ENCODE measurements around the gene DPP6. TPM values are rescaled to one million over a fixed set of nuclear protein-coding genes. Genes with fewer than 3 reads are reported as not detected.
A peak's percentile ranks its signal among the peaks of the same experiment; 100 is the strongest.

The DPP6 gene
- total and polyA plus RNA-seq, 2 experiments from 2014 or later = 0.20 to 0.44 TPM

DNA sequence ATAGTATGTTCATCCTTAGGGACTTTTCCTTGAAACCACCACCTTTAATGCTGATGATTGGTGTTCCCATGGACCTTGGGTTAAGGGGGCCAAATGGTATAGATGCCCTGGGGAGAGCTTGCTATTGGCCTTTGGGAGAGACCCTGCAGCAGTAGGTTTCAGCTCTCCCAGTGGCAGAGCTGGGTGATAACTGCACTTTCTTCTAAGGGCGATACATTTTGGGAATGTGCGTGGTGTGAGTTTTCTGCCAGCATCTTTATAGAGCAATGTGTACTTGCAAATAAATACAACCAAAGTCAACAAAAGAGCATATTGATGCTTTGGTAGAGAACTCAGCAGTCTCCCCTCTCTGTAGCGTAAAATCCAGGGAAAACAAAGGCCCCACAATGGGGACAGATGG lies 546.7 kb downstream of the DPP6 start:
- no peaks in the 10 kb centered on the region for H3K36me3 ChIP-seq (replicated peaks; ENCODE audit: insufficient read depth, low read depth)
- H3K27me3 ChIP-seq = no peaks in the 10 kb centered on the region
- H3K4me2 ChIP-seq = no peak overlapping the region
- H4K20me1 ChIP-seq (ENCODE audit: insufficient read depth, poor library complexity, severe bottlenecking) = no peaks in the 10 kb centered on the region
- H3K9me2 ChIP-seq (replicated peaks; ENCODE audit: insufficient read depth) = no peaks in the 10 kb centered on the region
- no peaks in the 10 kb centered on the region for H3K79me2 ChIP-seq
- 83% methylated on average over 3 of the region's 3 CpGs for WGBS (ENCODE audit: low lambda C conversion rate, missing lambda C conversion rate)
- TF ChIP-seq, protein P1, sequence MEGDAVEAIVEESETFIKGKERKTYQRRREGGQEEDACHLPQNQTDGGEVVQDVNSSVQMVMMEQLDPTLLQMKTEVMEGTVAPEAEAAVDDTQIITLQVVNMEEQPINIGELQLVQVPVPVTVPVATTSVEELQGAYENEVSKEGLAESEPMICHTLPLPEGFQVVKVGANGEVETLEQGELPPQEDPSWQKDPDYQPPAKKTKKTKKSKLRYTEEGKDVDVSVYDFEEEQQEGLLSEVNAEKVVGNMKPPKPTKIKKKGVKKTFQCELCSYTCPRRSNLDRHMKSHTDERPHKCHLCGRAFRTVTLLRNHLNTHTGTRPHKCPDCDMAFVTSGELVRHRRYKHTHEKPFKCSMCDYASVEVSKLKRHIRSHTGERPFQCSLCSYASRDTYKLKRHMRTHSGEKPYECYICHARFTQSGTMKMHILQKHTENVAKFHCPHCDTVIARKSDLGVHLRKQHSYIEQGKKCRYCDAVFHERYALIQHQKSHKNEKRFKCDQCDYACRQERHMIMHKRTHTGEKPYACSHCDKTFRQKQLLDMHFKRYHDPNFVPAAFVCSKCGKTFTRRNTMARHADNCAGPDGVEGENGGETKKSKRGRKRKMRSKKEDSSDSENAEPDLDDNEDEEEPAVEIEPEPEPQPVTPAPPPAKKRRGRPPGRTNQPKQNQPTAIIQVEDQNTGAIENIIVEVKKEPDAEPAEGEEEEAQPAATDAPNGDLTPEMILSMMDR (IDR thresholded peaks at IDR 0.05; ENCODE audit: poor library complexity) = no peak
- TF ChIP-seq EZH2phosphoT487 (IDR thresholded peaks at IDR 0.05; ENCODE audit: low read depth, severe bottlenecking, unreplicated experiment) (no peak), EZH2 (IDR thresholded peaks at IDR 0.05; ENCODE audit: borderline replicate concordance) (no peak)
- no peak overlapping the region for H3K4me3 ChIP-seq
- H3K4me1 ChIP-seq (ENCODE audit: insufficient read depth) = no peaks in the 10 kb centered on the region
- DNase-seq (ENCODE audit: low spot score) = no peak
- no peak overlapping the region for H2AFZ ChIP-seq
- peak overlapping the region; percentile 84 for H3K27ac ChIP-seq
- H3K9me3 ChIP-seq (ENCODE audit: low read depth) = no peaks in the 10 kb centered on the region

DNA sequence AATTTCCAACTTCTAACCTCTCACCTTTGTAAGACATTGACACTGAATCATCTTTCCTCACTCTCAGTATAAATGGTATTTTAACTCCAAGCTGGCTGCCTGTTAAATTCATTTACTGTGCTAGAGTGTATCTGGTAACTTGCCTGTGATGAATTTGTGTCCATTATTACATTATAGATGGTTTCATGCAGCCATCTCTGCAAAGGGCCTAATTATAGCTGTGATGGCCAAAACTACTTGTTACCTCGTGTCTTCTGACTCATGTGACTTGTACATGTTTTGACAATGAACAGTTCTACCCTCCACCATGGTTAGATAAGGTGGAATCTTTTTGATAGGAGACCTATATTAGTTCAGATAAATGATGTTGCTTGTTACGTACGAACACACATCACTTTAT lies 558.7 kb downstream of the DPP6 start:
- Histone ChIP-seq H3K27ac (no peak overlapping the region), H3K4me1 (ENCODE audit: insufficient read depth) (no peaks in the 10 kb centered on the region), H3K4me2 (no peak overlapping the region), H3K36me3 (replicated peaks; ENCODE audit: insufficient read depth, low read depth) (no peaks in the 10 kb centered on the region), H3K9me2 (replicated peaks; ENCODE audit: insufficient read depth) (no peaks in the 10 kb centered on the region), H3K4me3 (no peak overlapping the region), H4K20me1 (ENCODE audit: insufficient read depth, poor library complexity, severe bottlenecking) (no peaks in the 10 kb centered on the region), H3K79me2 (no peaks in the 10 kb centered on the region), H3K27me3 (no peaks in the 10 kb centered on the region), H2AFZ (no peak overlapping the region), H3K9me3 (ENCODE audit: low read depth) (no peaks in the 10 kb centered on the region)
- 73% methylated on average over 3 of the region's 3 CpGs for WGBS (ENCODE audit: low lambda C conversion rate, missing lambda C conversion rate)
- no peak for DNase-seq (ENCODE audit: low spot score)
- TF ChIP-seq EZH2 (IDR thresholded peaks at IDR 0.05; ENCODE audit: borderline replicate concordance) (no peak), EZH2phosphoT487 (IDR thresholded peaks at IDR 0.05; ENCODE audit: low read depth, severe bottlenecking, unreplicated experiment) (no peak)

DNA sequence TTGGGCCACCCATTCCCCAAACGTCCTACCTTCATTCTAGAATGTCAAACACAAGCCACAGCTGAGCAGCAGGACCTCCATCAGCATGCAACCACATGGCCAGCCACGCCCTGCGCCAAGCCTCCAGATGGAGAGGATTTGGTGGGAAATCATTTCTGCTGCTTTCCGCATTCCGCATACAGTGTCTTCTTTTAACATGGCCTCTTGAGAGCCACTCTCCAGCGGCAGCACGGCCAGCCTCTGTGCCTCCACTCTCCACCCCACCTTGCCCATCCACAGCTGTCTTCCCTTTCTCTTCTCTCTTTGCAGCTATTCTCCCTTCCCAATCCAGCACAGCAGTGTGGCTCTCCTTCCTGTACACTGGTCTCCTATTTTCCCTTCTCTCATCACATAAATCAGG lies 561.6 kb downstream of the DPP6 start:
- H3K36me3 ChIP-seq (replicated peaks; ENCODE audit: insufficient read depth, low read depth) = no peaks in the 10 kb centered on the region
- H4K20me1 ChIP-seq (ENCODE audit: insufficient read depth, poor library complexity, severe bottlenecking) = no peaks in the 10 kb centered on the region
- H3K27ac ChIP-seq = no peak overlapping the region
- H3K9me3 ChIP-seq (ENCODE audit: low read depth) = no peaks in the 10 kb centered on the region
- H2AFZ ChIP-seq = no peak overlapping the region
- H3K4me2 ChIP-seq = no peak overlapping the region
- no peaks in the 10 kb centered on the region for H3K27me3 ChIP-seq
- DNase-seq (ENCODE audit: low spot score) = no peak
- H3K4me3 ChIP-seq = no peak overlapping the region
- WGBS (ENCODE audit: low lambda C conversion rate, missing lambda C conversion rate) = 89% methylated on average over 7 of the region's 7 CpGs
- H3K4me1 ChIP-seq (ENCODE audit: insufficient read depth) = no peaks in the 10 kb centered on the region
- H3K79me2 ChIP-seq = no peaks in the 10 kb centered on the region
- H3K9me2 ChIP-seq (replicated peaks; ENCODE audit: insufficient read depth) = no peaks in the 10 kb centered on the region
- TF ChIP-seq EZH2 (IDR thresholded peaks at IDR 0.05; ENCODE audit: borderline replicate concordance) = no peak
- TF ChIP-seq EZH2phosphoT487 (IDR thresholded peaks at IDR 0.05; ENCODE audit: low read depth, severe bottlenecking, unreplicated experiment) = no peak

DNA sequence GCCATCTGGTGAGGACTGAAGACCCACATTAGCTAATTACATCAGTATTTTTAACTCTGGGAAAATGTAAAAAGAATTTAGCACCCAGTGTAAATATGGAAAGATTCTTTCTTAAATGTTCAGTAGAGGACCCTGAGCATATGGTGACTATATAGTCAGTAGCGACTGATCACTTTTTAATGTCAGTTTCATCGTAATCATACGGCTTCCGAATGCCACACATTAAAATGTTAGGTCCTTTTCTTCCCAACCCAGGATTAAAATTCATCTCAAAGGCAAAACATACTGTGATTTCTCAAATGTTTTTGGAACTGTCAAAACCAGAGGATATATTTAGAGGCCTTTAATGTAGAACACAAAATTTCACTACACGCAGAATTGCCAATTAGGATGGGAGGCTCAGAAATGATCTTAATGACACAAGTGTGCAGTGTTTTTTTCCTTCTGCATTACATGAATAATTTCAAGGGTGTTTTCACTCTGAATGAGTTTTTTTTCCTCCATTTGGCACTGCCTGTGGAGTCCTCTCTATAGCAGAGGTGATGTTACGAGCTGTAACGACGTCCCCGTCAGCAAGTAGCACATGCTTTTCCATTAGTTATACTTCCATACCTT lies 568.0 kb downstream of the DPP6 start:
- Histone ChIP-seq H3K4me2 (no peak overlapping the region), H3K36me3 (replicated peaks; ENCODE audit: insufficient read depth, low read depth) (no peaks in the 10 kb centered on the region), H3K79me2 (no peaks in the 10 kb centered on the region), H3K4me3 (no peak overlapping the region), H3K27ac (no peak overlapping the region), H3K9me3 (ENCODE audit: low read depth) (no peaks in the 10 kb centered on the region), H3K4me1 (ENCODE audit: insufficient read depth) (no peaks in the 10 kb centered on the region), H3K27me3 (no peaks in the 10 kb centered on the region), H2AFZ (no peak overlapping the region), H4K20me1 (ENCODE audit: insufficient read depth, poor library complexity, severe bottlenecking) (no peaks in the 10 kb centered on the region), H3K9me2 (replicated peaks; ENCODE audit: insufficient read depth) (no peaks in the 10 kb centered on the region)
- no peak for DNase-seq (ENCODE audit: low spot score)
- WGBS (ENCODE audit: low lambda C conversion rate, missing lambda C conversion rate) = 94% methylated on average over 9 of the region's 9 CpGs
- TF ChIP-seq EZH2 (IDR thresholded peaks at IDR 0.05; ENCODE audit: borderline replicate concordance) = no peak

DNA sequence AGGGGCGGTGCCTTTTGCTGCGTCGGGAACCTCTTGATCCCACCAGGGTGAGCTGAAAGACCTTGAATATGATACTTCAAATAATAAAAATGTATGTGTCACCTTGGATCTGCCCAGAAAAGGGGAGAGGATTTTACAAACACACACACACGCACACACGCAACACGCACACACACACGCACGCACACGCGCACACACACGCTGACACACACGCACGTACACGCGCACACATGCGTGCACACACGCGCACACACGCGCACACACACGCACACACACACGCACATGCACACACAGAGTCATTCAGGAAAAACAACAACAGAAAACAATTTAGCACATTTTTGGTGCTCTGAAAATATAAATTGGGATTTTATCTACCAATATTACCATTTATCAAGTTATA lies 571.2 kb downstream of the DPP6 start:
- no peak overlapping the region for H3K27ac ChIP-seq
- H2AFZ ChIP-seq = no peak overlapping the region
- WGBS (ENCODE audit: low lambda C conversion rate, missing lambda C conversion rate) = 66% methylated on average over 15 of the region's 22 CpGs
- H3K4me3 ChIP-seq = no peak overlapping the region
- H3K9me3 ChIP-seq (ENCODE audit: low read depth) = no peaks in the 10 kb centered on the region
- H3K79me2 ChIP-seq = no peaks in the 10 kb centered on the region
- no peak overlapping the region for H3K4me2 ChIP-seq
- no peaks in the 10 kb centered on the region for H4K20me1 ChIP-seq (ENCODE audit: insufficient read depth, poor library complexity, severe bottlenecking)
- H3K36me3 ChIP-seq (replicated peaks; ENCODE audit: insufficient read depth, low read depth) = no peaks in the 10 kb centered on the region
- no peaks in the 10 kb centered on the region for H3K9me2 ChIP-seq (replicated peaks; ENCODE audit: insufficient read depth)
- DNase-seq (ENCODE audit: low spot score) = no peak
- no peak for TF ChIP-seq EZH2 (IDR thresholded peaks at IDR 0.05; ENCODE audit: borderline replicate concordance)
- TF ChIP-seq, protein P1 (IDR thresholded peaks at IDR 0.05; ENCODE audit: poor library complexity) = no peak
- no peak for TF ChIP-seq EZH2phosphoT487 (IDR thresholded peaks at IDR 0.05; ENCODE audit: low read depth, severe bottlenecking, unreplicated experiment)
- H3K4me1 ChIP-seq (ENCODE audit: insufficient read depth) = no peaks in the 10 kb centered on the region
- H3K27me3 ChIP-seq = no peaks in the 10 kb centered on the region
